GM12892 (cell line): ENCODE results near the gene ADSS2.

Experiments used
- POLR2A ChIP-seq: IDR thresholded peaks from 2 replicates; pipeline ENCODE4 v1.6.1; 2011; ENCODE audit warnings: low read depth, low read length, control low read depth
- POLR2AphosphoS5 ChIP-seq: IDR thresholded peaks from 2 replicates; pipeline ENCODE4 v1.6.1; 2011; ENCODE audit warnings: low read depth, low read length, control low read depth

DNA sequence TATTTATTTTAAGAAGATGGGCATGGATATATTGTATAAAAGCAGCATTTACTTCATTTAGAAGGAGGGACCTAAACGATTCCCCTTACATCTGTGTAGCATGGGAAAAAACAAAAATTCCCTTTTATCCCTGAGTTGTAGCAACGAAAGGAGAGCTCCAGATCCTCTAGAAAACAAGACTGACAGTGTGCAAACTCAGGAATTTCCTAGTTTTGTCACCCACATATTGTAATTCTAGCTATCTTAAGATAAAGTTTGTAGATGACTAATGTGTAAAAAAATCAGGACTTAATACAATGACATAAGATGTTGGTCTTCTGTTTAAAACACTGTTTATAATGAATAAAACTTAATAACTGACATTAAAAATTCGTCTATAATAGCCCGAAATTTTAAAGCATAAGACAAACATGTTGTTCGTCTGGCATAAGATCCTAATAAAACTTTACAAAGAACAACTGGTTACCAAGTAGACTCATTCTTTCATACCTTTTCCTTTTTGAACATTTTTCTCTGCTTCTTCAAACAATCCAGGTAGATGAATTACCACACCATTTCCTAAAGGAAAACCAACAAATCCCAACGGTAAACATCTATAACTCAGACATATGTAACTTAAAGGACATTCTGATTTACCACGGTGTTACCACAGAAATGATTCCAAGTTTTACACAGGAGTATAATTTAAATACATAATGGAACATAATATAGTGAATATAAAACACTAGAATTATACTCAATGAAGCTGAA lies 15.2 kb downstream of the ADSS2 start:
- TF ChIP-seq POLR2AphosphoS5 (no peak), POLR2A (no peak)
